Coronary artery (tissue), 2 donors: ENCODE measurements around the gene SLC2A4RG.

Experiments
- DNase-seq: peaks from one replicate; pipeline ENCODE4 v3.0.0-alpha.2; 2017; ENCODE audit warnings: low spot score
- H3K27ac ChIP-seq, 2 donors: fragments of 200-600 bp; sonication (generic); one replicate each; pipeline ENCODE4 v1.5.1; 2016 to 2019
- H3K4me3 ChIP-seq: fragments of 200-600 bp; sonication (generic); 2 replicates; pipeline ENCODE4 v1.5.1; 2016; ENCODE audit warnings: mild to moderate bottlenecking, moderate library complexity
- TF ChIP-seq, protein P1 (sequence below): fragments of 200-600 bp; sonication (generic); IDR thresholded peaks from one replicate; pipeline ENCODE4 v1.5.1; 2019; ENCODE audit warnings: antibody characterized with exemption

Gene SLC2A4RG

DNA sequence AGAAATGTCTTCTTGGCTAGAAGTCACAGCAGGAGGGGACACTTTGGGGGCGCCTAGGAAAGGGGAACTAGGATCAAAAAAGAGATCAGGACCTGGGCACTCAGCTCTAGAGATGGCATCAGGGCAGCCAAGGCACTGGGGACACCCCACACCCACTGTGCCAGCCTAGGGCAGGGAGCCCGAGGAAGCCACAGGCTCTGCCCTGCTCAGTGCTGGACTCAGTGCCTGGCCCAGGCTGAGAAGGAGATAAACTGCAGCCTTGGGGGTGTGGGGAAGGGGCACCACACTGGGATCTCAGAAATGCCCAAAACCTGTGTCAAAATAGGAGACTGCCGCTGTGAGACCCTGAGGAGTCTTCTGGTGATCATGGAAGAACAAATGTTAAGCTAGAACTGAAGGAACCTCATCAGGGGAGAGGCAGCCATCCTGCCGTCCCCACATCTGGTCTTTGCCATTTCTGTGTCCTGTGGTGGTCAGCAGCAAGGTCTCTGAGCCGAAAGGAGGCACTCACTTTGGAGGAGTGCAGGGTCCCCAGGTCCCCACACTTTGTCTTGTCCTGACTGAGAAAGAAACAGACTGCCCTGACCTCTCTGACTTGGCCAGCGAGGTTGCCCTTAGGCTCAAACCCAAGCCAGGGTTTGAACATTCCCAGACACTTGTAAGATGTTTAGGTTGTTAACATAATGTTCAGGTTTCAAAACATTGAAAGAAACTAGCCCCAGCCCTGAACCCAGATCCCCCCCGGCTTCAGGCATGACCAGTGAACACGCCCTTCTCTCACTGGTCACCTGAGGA is 34.1 kb upstream of the SLC2A4RG start:
- TF ChIP-seq, protein P1, sequence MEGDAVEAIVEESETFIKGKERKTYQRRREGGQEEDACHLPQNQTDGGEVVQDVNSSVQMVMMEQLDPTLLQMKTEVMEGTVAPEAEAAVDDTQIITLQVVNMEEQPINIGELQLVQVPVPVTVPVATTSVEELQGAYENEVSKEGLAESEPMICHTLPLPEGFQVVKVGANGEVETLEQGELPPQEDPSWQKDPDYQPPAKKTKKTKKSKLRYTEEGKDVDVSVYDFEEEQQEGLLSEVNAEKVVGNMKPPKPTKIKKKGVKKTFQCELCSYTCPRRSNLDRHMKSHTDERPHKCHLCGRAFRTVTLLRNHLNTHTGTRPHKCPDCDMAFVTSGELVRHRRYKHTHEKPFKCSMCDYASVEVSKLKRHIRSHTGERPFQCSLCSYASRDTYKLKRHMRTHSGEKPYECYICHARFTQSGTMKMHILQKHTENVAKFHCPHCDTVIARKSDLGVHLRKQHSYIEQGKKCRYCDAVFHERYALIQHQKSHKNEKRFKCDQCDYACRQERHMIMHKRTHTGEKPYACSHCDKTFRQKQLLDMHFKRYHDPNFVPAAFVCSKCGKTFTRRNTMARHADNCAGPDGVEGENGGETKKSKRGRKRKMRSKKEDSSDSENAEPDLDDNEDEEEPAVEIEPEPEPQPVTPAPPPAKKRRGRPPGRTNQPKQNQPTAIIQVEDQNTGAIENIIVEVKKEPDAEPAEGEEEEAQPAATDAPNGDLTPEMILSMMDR, result no peak
- peak; percentile 65 for DNase-seq
- Histone ChIP-seq H3K4me3 (no peak overlapping the region), H3K27ac (no peak overlapping the region)

DNA sequence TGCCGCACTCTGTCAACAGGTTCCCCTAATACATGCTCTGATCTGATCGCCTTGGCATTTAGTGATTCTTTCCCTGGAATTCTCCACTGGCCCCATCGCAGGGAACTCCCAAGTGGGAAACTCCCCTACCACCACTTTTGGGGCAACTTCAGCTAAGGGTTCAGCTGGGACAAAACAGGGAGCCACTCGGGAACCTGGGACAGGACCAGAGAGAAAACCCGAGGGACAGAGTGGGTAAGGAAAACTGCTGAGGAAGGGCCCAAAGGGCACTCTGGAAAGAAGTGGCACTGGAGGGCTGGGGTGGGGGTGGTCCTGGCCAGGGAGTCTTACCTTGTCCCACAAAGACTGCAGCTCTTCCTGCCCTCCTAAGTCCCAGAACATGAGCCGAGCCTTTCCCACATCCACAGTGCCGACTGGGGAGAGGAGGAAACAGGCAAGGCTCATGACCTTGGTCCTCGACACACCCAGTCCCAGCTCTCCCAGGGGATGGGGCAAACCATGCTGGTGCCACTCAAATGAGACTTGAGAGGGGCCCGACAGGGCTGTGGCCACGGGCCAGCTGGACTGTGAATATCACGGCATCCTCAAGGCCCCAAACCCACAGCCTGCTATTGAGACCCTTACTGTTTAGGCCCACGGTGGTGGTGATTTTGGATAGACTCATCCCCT is 33.4 kb upstream of the SLC2A4RG start:
- Histone ChIP-seq H3K27ac (peak overlapping the region; percentile 77 to 94), H3K4me3 (peak overlapping the region; percentile 90)
- DNase-seq, result peak; percentile 71
- TF ChIP-seq, protein P1, result no peak

DNA sequence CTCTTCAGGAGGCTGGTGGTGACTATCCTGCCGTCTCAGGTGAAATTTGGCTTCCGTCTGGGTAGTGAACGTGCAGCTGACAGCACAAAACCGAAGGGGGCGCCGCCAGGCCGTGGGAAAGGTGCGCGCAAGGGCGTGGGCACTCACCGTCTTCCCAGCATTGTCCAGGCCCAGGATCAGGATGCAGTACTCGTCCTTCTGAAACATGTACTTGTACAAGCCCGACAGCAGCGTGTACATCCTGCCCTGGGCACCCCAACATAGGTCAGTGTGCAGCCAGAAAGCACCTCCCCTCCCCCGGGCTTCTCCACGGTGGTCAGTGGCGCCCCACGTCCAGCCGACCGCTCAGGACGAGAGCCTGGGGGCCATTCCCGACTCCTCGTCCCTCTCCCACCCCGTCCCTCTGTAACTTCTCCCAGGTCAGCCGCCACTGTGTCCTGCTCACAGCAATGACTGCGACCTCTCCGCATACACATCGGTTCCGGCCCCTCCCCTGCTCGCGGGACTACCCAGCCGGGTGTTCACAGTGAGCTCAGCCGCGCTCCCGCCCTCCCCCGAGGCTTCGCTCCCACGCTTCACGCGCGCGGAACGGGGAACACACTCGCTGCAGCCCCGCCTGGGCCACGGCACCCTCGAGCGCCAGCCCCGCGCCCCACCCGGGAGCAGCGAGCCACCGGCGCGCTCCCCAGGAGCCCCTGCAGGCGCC is 32.6 kb upstream of the SLC2A4RG start:
- peak; percentile 79 for DNase-seq
- H3K27ac ChIP-seq, result peak overlapping the region; percentile 77 to 94
- TF ChIP-seq, protein P1, result no peak
- H3K4me3 ChIP-seq, result peak overlapping the region; percentile 90

DNA sequence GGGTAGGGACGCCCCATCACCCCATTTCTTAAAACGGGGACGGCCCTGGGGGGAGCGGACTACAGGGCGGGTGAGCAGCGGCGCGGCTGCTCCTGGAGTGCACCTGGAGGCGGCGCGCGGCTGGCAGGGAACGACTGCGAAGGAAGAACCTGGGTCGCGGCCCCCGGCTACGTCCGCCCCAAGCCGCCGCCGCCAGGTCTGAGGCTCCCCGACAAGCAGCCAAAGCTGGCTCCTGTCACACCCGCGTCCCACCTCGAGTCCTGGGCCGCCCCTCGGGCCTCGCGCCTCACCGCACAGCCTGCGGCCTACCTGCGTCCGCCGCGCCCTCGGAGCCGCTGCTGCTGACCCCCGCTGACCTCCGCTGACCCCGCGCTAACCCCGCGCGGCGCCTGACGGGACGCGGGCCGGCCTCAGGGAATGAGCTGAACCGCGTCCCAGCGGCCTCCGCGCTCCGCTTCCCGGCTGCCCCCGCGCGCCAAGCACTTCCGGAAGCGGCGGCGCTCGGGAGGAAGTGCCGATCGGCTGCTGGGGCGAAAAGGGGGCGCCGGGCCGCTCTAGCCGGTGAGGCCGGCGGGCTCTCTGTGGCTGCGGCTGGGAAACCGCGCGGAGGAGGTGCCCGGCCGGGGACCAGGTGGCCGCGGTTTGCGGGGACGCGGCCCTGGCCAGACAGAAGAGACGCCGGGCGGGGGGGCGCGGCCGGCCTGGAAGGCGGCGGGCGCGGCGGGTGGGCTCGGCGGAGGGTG is 31.8 kb upstream of the SLC2A4RG start, which contains the start of the genes ARFRP1 and ZGPAT:
Gene ARFRP1 (minus strand): TSS at position 419 of the 743 bp plus-strand sequence. CDS start 885 bp downstream, outside the sequence.
Gene ZGPAT (plus strand): TSS at position 482 of the 743 bp plus-strand sequence. CDS start 542 bp downstream, outside the sequence.
- peak within 1 kb of the TSS; percentile 77 to 94 for H3K27ac ChIP-seq
- peak within 1 kb of the TSS; percentile 90 for H3K4me3 ChIP-seq
- DNase-seq, result peak; percentile 90
- TF ChIP-seq, protein P1, result no peak

DNA sequence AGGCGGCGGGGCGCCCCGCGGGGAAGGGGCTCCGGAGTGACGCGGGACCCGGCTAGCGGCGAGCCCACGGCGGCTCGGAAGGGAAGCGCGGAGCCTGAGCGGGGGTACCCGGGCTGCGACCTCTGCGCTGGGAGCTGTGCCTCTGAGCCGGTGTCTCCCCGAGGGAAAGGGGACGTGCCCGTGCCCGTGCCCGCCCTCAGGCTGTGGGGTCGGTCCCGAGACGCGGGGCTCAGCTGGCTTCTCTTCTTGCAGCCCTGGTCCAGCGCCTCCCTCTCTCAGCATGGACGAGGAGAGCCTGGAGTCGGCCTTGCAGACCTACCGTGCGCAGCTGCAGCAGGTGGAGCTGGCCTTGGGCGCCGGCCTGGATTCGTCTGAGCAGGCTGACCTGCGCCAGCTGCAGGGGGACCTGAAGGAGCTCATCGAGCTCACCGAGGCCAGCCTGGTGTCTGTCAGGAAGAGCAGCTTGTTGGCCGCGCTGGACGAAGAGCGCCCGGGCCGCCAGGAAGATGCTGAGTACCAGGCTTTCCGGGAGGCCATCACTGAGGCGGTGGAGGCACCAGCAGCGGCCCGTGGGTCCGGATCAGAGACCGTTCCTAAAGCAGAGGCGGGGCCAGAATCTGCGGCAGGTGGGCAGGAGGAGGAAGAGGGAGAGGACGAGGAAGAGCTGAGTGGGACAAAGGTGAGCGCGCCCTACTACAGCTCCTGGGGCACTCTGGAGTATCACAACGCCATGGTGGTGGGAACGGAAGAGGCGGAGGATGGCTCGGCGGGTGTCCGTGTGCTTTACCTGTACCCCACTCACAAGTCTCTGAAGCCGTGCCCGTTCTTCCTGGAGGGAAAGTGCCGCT is 31.1 kb upstream of the SLC2A4RG start:
- H3K27ac ChIP-seq, result peak overlapping the region; percentile 77 to 94
- DNase-seq, result peak; percentile 74
- H3K4me3 ChIP-seq, result peak overlapping the region; percentile 90
- TF ChIP-seq, protein P1, result no peak

DNA sequence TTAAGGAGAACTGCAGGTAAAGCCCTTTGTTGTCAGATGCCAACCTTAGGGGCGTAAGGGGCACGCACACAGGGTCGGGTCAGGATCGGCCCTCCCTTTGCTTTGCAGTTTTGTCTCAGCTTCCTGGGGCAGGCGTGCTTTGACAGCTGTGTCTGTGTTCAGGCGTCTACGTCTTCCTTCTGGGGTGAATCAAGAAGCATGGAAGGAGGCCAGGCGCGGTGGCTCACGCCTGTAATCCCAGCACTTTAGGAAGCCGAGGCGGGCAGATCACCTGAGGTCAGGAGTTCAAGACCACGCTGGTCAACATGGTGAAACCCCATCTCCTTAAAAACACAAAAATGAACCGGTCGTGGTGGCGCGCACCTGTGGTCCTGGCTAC is 30.4 kb upstream of the SLC2A4RG start:
- no peak for DNase-seq
- TF ChIP-seq, protein P1, result no peak
- Histone ChIP-seq H3K4me3 (peak overlapping the region; percentile 90), H3K27ac (peak overlapping the region in 1 of 2 donors; percentile 94)
